ENCODE data around the gene PHLDA3. TPM values are rescaled to one million over a fixed set of nuclear protein-coding genes. Genes with fewer than 3 reads are reported as not detected.
A peak's percentile ranks its signal among the peaks of the same experiment; 100 is the strongest.
"Not testable (repeated sequence)": the region's sequence is repeated elsewhere in the genome, so short reads cannot be mapped to it uniquely, and the experiment has no call there.

PHLDA3 gene
- total RNA-seq, 2 donors from 2014 or later, result 9.6 to 15.8 TPM

DNA sequence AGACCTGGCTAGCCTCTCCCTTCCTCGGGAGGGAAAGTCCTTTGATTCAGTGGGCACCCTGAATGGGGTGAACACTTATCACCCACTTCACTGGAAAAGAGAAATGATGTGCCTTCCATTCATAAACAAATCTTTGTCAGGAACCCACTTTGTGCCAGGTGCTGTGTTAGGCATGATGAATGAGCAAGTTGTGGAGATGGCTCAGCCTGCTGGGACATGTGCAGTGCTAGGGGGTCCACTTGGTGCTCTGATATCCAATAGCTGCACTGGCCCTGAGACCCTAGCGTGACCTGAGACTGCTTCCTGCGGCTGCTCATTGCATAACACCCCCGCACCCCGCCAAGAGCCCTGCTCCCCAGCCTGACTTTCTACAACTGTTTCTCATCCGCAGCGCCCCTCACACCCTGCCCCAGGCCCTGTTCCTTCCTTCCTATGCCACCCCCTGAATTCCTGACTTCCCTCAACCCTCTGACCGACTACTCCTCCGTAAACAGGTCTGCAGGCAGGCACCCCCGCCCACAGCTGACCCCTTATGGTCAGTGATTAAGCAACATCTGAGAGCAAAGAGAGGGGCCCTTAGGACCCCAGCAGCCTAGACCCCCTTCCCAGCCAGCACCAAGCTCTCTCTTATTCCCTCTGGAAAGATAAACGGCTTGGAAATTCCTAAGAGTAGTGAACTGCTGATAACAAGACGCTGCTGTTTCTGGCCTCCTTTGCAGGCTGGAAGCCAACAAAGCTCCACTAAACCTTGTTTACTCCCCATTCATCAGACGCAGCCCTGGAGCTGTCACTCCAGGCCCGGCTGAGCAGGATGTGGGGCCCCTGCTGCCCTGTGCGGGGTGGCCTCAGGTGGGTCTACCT lies 25.0 kb upstream of the PHLDA3 start:
- Mint-ChIP-seq H3K36me3 (ENCODE audit: low read depth) (peaks cover 10% of the 10 kb centered on the region), H3K4me1 (peaks cover 22% of the 10 kb centered on the region), H3K27me3 (ENCODE audit: insufficient read depth) (no peaks in the 10 kb centered on the region), H3K9me3 (peaks cover 4% of the 10 kb centered on the region), H3K27ac (peak overlapping the region; percentile 94), H3K4me3 (peak overlapping the region; percentile 31)
- WGBS, 2 experiments (ENCODE audit: insufficient coverage in 1 of 2, insufficient read length in 1 of 2), result 53 to 70% methylated on average over 8 to 15 of the region's 15 CpGs
- Histone ChIP-seq H3K27ac (ENCODE audit: low read depth, low read length) (peak overlapping the region; percentile 47), H3K27me3 (ENCODE audit: control insufficient read depth, insufficient read depth, low read length, poor library complexity, severe bottlenecking) (no peaks in the 10 kb centered on the region), H3K4me1 (ENCODE audit: control insufficient read depth, insufficient read depth, low read length) (peaks cover 19% of the 10 kb centered on the region), H3K4me3 (ENCODE audit: low read length) (no peak overlapping the region), H3K9ac (ENCODE audit: extremely low read depth, low read length, poor library complexity, severe bottlenecking) (no peak overlapping the region), H3K36me3 (ENCODE audit: control insufficient read depth, insufficient read depth, low read length) (no peaks in the 10 kb centered on the region), H3K9me3 (ENCODE audit: control insufficient read depth, low read length) (no peaks in the 10 kb centered on the region)
- TF ChIP-seq, protein P1, sequence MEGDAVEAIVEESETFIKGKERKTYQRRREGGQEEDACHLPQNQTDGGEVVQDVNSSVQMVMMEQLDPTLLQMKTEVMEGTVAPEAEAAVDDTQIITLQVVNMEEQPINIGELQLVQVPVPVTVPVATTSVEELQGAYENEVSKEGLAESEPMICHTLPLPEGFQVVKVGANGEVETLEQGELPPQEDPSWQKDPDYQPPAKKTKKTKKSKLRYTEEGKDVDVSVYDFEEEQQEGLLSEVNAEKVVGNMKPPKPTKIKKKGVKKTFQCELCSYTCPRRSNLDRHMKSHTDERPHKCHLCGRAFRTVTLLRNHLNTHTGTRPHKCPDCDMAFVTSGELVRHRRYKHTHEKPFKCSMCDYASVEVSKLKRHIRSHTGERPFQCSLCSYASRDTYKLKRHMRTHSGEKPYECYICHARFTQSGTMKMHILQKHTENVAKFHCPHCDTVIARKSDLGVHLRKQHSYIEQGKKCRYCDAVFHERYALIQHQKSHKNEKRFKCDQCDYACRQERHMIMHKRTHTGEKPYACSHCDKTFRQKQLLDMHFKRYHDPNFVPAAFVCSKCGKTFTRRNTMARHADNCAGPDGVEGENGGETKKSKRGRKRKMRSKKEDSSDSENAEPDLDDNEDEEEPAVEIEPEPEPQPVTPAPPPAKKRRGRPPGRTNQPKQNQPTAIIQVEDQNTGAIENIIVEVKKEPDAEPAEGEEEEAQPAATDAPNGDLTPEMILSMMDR (conservative IDR thresholded peaks at IDR 0.05), result no peak
- no peak for DNase-seq

DNA sequence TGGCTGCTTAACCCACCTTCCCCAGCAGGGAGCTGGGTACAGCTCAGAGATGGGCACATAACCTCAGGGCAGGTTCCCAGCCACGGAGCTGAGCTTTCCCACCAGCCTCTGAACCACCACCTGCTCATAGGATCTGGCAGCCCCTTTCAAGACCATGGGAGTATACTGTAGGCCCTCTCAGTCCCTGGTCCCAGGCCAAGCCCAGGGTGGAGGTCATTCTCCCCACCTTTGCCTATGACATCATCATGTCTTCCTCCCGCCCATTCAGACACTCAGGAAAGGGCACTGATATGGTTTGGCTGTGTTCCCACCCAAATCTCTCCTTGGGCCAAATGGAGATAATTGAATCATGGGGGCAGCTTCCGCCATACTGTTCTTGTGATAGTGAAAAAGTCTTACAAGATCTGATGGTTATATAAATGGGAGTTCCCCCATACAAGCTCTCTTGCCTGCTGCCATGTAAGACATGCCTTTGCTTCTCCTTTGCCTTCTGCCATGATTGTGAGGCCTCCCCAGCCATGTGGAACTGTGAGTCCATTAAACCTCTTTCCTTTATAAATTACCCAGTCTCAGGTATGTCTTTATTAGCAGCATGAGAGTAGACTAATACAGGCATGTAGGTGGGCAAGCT lies 24.2 kb upstream of the PHLDA3 start:
- peaks cover 22% of the 10 kb centered on the region for H3K4me1 Mint-ChIP-seq
- H3K9me3 Mint-ChIP-seq; H3K36me3 Mint-ChIP-seq (ENCODE audit: low read depth); H3K27me3 Mint-ChIP-seq (ENCODE audit: insufficient read depth); H3K27ac ChIP-seq (ENCODE audit: low read depth, low read length); H3K36me3 ChIP-seq (ENCODE audit: control insufficient read depth, insufficient read depth, low read length); H3K9ac ChIP-seq (ENCODE audit: extremely low read depth, low read length, poor library complexity, severe bottlenecking); H3K4me3 ChIP-seq (ENCODE audit: low read length); H3K27me3 ChIP-seq (ENCODE audit: control insufficient read depth, insufficient read depth, low read length, poor library complexity, severe bottlenecking); H3K9me3 ChIP-seq (ENCODE audit: control insufficient read depth, low read length); H3K4me3 Mint-ChIP-seq; DNase-seq; H3K27ac Mint-ChIP-seq: not testable (repeated sequence)
- 94 to 100% methylated on average over 1 to 3 of the region's 3 CpGs for WGBS, 2 experiments (ENCODE audit: insufficient coverage in 1 of 2, insufficient read length in 1 of 2)
- peaks cover 19% of the 10 kb centered on the region for H3K4me1 ChIP-seq (ENCODE audit: control insufficient read depth, insufficient read depth, low read length)

DNA sequence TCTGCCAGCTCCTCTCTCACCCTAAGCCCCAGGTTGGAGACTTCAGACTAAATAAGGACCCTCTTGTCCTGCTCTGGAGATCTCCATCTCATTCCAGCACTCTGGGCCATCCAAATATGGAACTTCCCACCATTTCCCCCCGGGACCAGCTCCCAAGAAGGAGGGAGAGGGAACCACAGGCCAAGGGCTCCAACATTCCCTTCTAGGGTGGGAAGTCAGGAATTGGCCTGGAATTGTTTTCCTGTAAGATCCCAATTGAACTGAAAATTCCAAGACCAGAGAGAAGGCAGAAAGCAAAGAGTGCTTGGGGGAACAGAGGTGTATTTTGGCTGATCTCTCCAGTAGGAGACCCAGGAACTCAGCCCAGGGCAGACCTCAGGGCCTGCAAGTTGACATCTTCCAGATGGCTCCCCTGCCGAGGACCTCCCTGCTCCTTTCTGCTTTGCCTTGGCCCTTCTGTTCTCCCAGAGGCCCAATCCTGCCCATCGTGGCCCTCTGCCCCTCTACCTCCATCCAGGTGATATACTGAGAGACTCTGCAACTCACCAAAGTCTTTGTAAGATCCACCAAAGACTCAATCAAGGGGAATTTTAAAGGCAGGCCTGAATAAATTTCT lies 23.0 kb upstream of the PHLDA3 start:
- H3K4me1 ChIP-seq (ENCODE audit: control insufficient read depth, insufficient read depth, low read length), result peaks cover 19% of the 10 kb centered on the region
- H3K4me3 Mint-ChIP-seq, result no peak overlapping the region
- WGBS, 2 experiments (ENCODE audit: insufficient coverage in 1 of 2, insufficient read length in 1 of 2), result 86 to 92% methylated on average over 1 to 3 of the region's 3 CpGs
- TF ChIP-seq, protein P1 (conservative IDR thresholded peaks at IDR 0.05), result no peak
- no peaks in the 10 kb centered on the region for H3K9me3 ChIP-seq (ENCODE audit: control insufficient read depth, low read length)
- H3K27ac ChIP-seq (ENCODE audit: low read depth, low read length), result no peak overlapping the region
- H3K36me3 ChIP-seq (ENCODE audit: control insufficient read depth, insufficient read depth, low read length), result no peaks in the 10 kb centered on the region
- H3K4me3 ChIP-seq (ENCODE audit: low read length), result no peak overlapping the region
- peaks cover 4% of the 10 kb centered on the region for H3K9me3 Mint-ChIP-seq
- H3K36me3 Mint-ChIP-seq (ENCODE audit: low read depth), result peaks cover 10% of the 10 kb centered on the region
- no peak for DNase-seq
- H3K27me3 Mint-ChIP-seq (ENCODE audit: insufficient read depth), result no peaks in the 10 kb centered on the region
- H3K27ac Mint-ChIP-seq, result no peak overlapping the region
- H3K27me3 ChIP-seq (ENCODE audit: control insufficient read depth, insufficient read depth, low read length, poor library complexity, severe bottlenecking), result no peaks in the 10 kb centered on the region
- H3K9ac ChIP-seq (ENCODE audit: extremely low read depth, low read length, poor library complexity, severe bottlenecking), result no peak overlapping the region
- H3K4me1 Mint-ChIP-seq, result peaks cover 22% of the 10 kb centered on the region

All from endodermal cell (in vitro differentiated cells).